ENCODE results near the gene CAMKK1.

- TF ChIP-seq CTCF (conservative IDR thresholded peaks at IDR 0.05; ENCODE audit: low read depth in 2 of 2) (no peak), JUNB (IDR thresholded peaks at IDR 0.05; ENCODE audit: unreplicated experiment) (no peak), POLR2AphosphoS5 (IDR thresholded peaks at IDR 0.05; ENCODE audit: low read depth) (no peak), CREB1 (CRISPR knock-in tag; IDR thresholded peaks at IDR 0.05; ENCODE audit: low read depth) (no peak), ZNF114 (CRISPR knock-in tag; IDR thresholded peaks at IDR 0.05) (no peak), EZH2 (IDR thresholded peaks at IDR 0.05; ENCODE audit: low read depth, unreplicated experiment) (no peak)
Measured at GRCh38 chr17:3925684-3926485, 33.0 kb upstream of the CAMKK1 start.

All from GM23338 (cell line).